Ascending aorta (tissue), 2 donors: Measurements from ENCODE around the gene OR10D3. TPM values are rescaled to one million over a fixed set of nuclear protein-coding genes. Genes with fewer than 3 reads are reported as not detected.

Experiments
- DNase-seq, 2 donors: peaks; one replicate each; pipeline ENCODE4 v3.0.0-alpha.2; 2019; ENCODE audit warnings: low spot score in 2 of 2
- H3K27ac ChIP-seq, 2 donors: fragments of 200-600 bp; sonication (generic); one replicate each; pipeline ENCODE4 v1.5.1; 2016 to 2017; ENCODE audit warnings: mild to moderate bottlenecking in 1 of 2
- H3K27me3 ChIP-seq: fragments of 200-600 bp; sonication (generic); one replicate; pipeline ENCODE4 v1.5.1; 2017
- H3K36me3 ChIP-seq, 2 donors: fragments of 200-600 bp; sonication (generic); one replicate each; pipeline ENCODE4 v1.5.1; 2016
- H3K4me1 ChIP-seq, 2 donors: fragments of 200-600 bp; sonication (generic); one replicate each; pipeline ENCODE4 v1.5.1; 2016 to 2017; ENCODE audit warnings: mild to moderate bottlenecking in 1 of 2
- H3K4me3 ChIP-seq, 2 donors: fragments of 200-600 bp; sonication (generic); one replicate each; pipeline ENCODE4 v1.5.1; 2016 to 2017; ENCODE audit warnings: mild to moderate bottlenecking in 1 of 2
- H3K9me3 ChIP-seq, 2 donors: fragments of 200-600 bp; sonication (generic); one replicate each; pipeline ENCODE4 v1.5.1; 2016
- intact Hi-C: fragments of 100-400 bp; cut with DNase I; formaldehyde crosslinking; loops from one replicate; pipeline ENCODE4 v1.15.1; 2023
- total RNA-seq: library from RNA; depleted of rRNA; stranded (reverse); fragments of >200 nt; gene quantifications from one replicate; pipeline ENCODE4 v1.1.0, GENCODE V29; 2016
- TF ChIP-seq, protein P1 (sequence below), 3 experiments: fragments of 200-600 bp in 2 of 3; fragments of 450-650 bp in 1 of 3; sonication (generic) in 2 of 3; IDR thresholded peaks; one replicate each; pipeline ENCODE4 v1.5.1; 2016 to 2019; ENCODE audit warnings: antibody characterized with exemption in 3 of 3, mild to moderate bottlenecking in 1 of 3, moderate library complexity in 1 of 3

The OR10D3 gene
- total RNA-seq, 1 donor from 2014 or later = not detected

DNA sequence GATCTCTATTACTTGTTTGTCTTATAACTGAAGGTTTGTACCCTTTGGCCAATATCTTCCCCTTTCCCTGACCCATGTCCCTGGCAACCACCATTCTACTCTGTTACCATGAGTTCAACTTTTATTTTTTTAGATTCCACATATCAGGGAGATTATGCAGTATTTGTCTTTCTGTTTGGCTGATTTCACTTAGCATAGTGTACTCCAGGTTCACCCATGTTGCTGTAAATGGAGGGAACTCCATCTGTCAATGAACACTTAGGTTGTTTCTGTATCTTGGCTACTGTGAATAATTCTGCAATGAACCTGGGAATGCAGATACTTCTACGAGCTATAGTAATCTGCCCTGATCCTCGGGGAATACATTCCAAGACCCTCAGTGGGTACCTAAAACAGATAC is 14.9 kb downstream of the OR10D3 start:
- intact Hi-C loops = loop anchor here (5.0 kb wide), 1 partner anchor 41 kb away; no protein-coding TSS in a partner anchor
- TF ChIP-seq, protein P1, sequence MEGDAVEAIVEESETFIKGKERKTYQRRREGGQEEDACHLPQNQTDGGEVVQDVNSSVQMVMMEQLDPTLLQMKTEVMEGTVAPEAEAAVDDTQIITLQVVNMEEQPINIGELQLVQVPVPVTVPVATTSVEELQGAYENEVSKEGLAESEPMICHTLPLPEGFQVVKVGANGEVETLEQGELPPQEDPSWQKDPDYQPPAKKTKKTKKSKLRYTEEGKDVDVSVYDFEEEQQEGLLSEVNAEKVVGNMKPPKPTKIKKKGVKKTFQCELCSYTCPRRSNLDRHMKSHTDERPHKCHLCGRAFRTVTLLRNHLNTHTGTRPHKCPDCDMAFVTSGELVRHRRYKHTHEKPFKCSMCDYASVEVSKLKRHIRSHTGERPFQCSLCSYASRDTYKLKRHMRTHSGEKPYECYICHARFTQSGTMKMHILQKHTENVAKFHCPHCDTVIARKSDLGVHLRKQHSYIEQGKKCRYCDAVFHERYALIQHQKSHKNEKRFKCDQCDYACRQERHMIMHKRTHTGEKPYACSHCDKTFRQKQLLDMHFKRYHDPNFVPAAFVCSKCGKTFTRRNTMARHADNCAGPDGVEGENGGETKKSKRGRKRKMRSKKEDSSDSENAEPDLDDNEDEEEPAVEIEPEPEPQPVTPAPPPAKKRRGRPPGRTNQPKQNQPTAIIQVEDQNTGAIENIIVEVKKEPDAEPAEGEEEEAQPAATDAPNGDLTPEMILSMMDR (IDR thresholded peaks at IDR 0.05) = no peak
- no peak for DNase-seq
- no peak overlapping the region for H3K4me3 ChIP-seq
- H3K36me3 ChIP-seq = no peaks in the 10 kb centered on the region
- no peaks in the 10 kb centered on the region for H3K9me3 ChIP-seq
- H3K27me3 ChIP-seq = no peaks in the 10 kb centered on the region
- peaks cover 0 to 5% of the 10 kb centered on the region in 2 donors for H3K4me1 ChIP-seq
- H3K27ac ChIP-seq = no peak overlapping the region

DNA sequence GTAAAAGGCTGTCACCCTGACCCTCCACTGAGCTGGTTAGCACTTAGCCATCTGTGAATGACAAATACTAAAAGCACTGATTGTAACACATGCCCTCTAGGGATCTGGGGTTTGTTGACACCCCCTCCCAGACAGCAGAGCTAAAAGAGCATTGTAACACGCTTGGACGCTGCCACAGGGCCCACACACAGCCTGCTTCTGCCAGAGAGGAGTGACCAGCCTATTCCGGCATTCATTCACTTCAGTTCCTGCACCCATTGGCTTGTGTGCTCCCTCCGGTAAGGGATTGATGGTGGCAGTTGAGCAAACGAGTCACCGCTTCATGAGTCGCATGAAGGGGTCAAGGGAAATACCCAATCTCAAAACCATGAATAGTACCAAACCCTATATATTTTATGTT is 15.8 kb downstream of the OR10D3 start:
- TF ChIP-seq, protein P1 (IDR thresholded peaks at IDR 0.05) = no peak
- H3K27me3 ChIP-seq = no peaks in the 10 kb centered on the region
- H3K4me1 ChIP-seq = peaks cover 0 to 2% of the 10 kb centered on the region in 2 donors
- no peak overlapping the region for H3K27ac ChIP-seq
- DNase-seq = no peak
- intact Hi-C loops = loop anchor here (5.0 kb wide), 1 partner anchor 42 kb away; no protein-coding TSS in a partner anchor
- H3K4me3 ChIP-seq = no peak overlapping the region
- H3K9me3 ChIP-seq = no peaks in the 10 kb centered on the region
- H3K36me3 ChIP-seq = no peaks in the 10 kb centered on the region

DNA sequence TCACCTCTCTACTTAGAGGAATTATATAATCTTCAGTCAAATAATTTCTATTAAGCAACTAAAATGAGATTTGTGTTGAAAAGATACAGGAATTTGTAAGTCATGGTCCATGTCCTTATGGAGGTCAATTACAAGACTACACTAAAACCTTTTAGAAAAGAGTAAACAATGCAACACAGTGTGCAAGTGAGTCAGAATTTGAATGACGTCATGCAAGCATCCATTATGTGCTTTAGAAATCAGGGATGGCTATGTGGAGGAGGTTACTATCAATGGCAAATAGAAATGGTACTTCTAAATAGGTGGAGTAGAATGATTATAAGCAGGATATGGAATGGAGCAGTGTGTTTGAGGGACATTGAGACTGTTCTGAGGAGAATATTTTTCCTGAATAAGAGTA is 16.6 kb downstream of the OR10D3 start:
- intact Hi-C loops = loop anchor here (5.0 kb wide), 1 partner anchor 42 kb away; no protein-coding TSS in a partner anchor
- no peaks in the 10 kb centered on the region for H3K9me3 ChIP-seq
- H3K27ac ChIP-seq = no peak overlapping the region
- H3K36me3 ChIP-seq = no peaks in the 10 kb centered on the region
- H3K4me1 ChIP-seq = no peaks in the 10 kb centered on the region
- TF ChIP-seq, protein P1 (IDR thresholded peaks at IDR 0.05) = no peak
- H3K27me3 ChIP-seq = no peaks in the 10 kb centered on the region
- no peak for DNase-seq
- H3K4me3 ChIP-seq = no peak overlapping the region

DNA sequence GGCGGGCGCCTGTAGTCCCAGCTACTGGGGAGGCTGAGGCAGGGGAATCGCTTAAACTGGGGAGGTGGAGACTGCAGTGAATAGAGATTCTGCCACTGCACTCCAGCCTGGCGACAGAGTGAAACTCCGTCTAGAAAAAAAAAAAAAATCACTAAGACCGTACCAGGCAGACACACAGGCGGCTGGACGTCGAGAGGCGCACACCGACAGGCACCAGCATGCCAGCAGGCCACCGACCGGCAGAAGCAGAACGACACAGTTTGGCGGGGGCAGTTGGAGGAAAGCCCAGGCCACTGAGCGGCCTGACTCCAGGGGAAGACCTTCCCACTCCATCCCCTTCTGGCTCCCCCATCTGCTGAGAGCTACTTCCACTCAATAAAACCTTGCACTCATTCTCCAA is 17.5 kb downstream of the OR10D3 start:
- Histone ChIP-seq H3K9me3 (no peaks in the 10 kb centered on the region), H3K27ac (no peak overlapping the region), H3K27me3 (no peaks in the 10 kb centered on the region), H3K36me3 (no peaks in the 10 kb centered on the region), H3K4me3 (no peak overlapping the region), H3K4me1 (no peaks in the 10 kb centered on the region)
- TF ChIP-seq, protein P1 (IDR thresholded peaks at IDR 0.05) = no peak
- no peak for DNase-seq
- intact Hi-C loops = no loop called here

DNA sequence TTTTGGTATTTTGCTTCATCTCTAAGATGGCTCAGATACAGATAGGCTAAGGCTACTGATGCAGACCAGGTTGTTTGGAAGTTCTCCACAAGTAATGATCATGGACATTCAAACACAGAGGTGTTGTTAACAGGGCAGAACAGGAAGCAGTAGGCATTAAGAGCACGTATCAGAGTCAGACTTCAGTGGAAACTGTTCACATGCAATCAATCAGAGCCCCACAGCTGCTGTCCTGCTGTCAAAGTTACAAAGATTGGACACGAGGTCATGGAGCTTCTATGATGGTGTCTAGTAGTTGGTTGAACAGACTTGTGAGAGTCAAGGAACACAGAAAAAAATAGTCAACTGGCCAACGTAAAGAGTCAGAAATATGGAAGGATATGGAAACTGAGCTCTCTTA is 19.8 kb downstream of the OR10D3 start:
- Histone ChIP-seq H3K4me1 (no peaks in the 10 kb centered on the region), H3K27me3 (no peaks in the 10 kb centered on the region), H3K4me3 (no peak overlapping the region), H3K36me3 (no peaks in the 10 kb centered on the region), H3K9me3 (no peaks in the 10 kb centered on the region), H3K27ac (no peak overlapping the region)
- intact Hi-C loops = no loop called here
- TF ChIP-seq, protein P1 (IDR thresholded peaks at IDR 0.05) = no peak
- DNase-seq = no peak

DNA sequence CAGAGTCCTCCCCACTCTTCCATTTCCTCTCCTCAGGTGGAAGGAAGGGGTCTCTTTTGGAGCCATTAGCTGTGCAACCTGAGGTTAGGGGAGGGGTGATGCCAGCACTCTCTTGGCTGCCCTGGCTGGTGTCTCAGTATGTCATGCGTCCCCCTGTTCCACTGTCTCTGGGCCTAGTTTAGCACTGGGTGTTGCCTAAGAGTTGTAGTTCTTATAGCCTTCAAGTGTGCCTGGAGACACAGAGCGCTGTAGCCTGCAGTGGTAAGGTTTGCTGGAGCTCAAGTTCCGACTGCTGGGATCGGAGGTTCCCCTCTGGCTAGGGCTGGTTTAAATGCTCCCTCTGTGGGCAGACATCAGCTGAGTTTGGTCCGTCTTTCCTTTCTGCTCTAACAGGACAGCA is 20.9 kb downstream of the OR10D3 start:
- Histone ChIP-seq H3K27me3 (no peaks in the 10 kb centered on the region), H3K4me1 (no peaks in the 10 kb centered on the region)
- intact Hi-C loops = no loop called here

More for the DNA sequence above, 20.9 kb downstream of the OR10D3 start:
- TF ChIP-seq, protein P1 (IDR thresholded peaks at IDR 0.05) = no peak
- Histone ChIP-seq H3K4me3 (no peak overlapping the region), H3K36me3 (no peaks in the 10 kb centered on the region), H3K9me3 (no peaks in the 10 kb centered on the region), H3K27ac (no peak overlapping the region)
- no peak for DNase-seq
